Measurements from ENCODE around the gene CCDC93.

GRCh38 chr2:117944816-117945215, 69.1 kb downstream of the CCDC93 start:
- TF ChIP-seq POLR2A (IDR thresholded peaks at IDR 0.05) (no peak), CTCF (IDR thresholded peaks at IDR 0.05) (no peak), POLR2AphosphoS5 (IDR thresholded peaks at IDR 0.05) (no peak)
